Hepatocyte (in vitro differentiated cells): ENCODE results near the gene C1orf167.

ENCODE experiments used
- CTCF ChIP-seq: fragments of 200-600 bp; sonication (generic); IDR thresholded peaks from 2 replicates; pipeline ENCODE4 v1.5.1; 2016; ENCODE audit warnings: antibody characterized with exemption, mild to moderate bottlenecking; ENCODE audit not compliant: poor library complexity
- EZH2 ChIP-seq: fragments of 200-600 bp; sonication (generic); IDR thresholded peaks from 2 replicates; pipeline ENCODE4 v1.6.1; 2016; ENCODE audit warnings: antibody characterized with exemption, mild to moderate bottlenecking, borderline replicate concordance
- EZH2phosphoT487 ChIP-seq: fragments of 200-600 bp; sonication (generic); IDR thresholded peaks from one replicate; pipeline ENCODE4 v1.6.1; 2018; ENCODE audit warnings: antibody characterized with exemption, mild to moderate bottlenecking, low read depth, moderate library complexity; ENCODE audit not compliant: unreplicated experiment, severe bottlenecking

GRCh38 chr1:11799896-11800295 lies 37.9 kb downstream of the C1orf167 start:
- TF ChIP-seq EZH2phosphoT487 = no peak
- TF ChIP-seq CTCF = no peak
- no peak for TF ChIP-seq EZH2
